HepG2 (cell line): ENCODE data around the gene FBRSL1. TPM values are rescaled to one million over a fixed set of nuclear protein-coding genes. Genes with fewer than 3 reads are reported as not detected.

Experiments
- ATAC-seq: fragments of 200-7000 bp; cut with Tn5 transposase; 3 replicates; pipeline ENCODE4 v1.9.1; 2020; ENCODE audit warnings: mild to moderate bottlenecking, moderate library complexity
- BruUV-seq: library from RNA; stranded (reverse); fragments of 400-500 nt; replicated peaks from 2 replicates; lab custom pipeline; 2021; lab: Mats Ljungman, UMichigan
- CTCF ChIA-PET: fragments of 300-600 bp; formaldehyde crosslinking; extraction: SDS; loops from one replicate; lab custom pipeline; 2021; ENCODE audit warnings: low total read pairs, inconsistent platforms, low intra/inter-chr PET ratio; lab: Yijun Ruan, JAX
- POLR2A ChIA-PET: fragments of 350-600 bp; sonication (Branson Sonifier 250); formaldehyde crosslinking; loops from one replicate; lab custom pipeline; 2020; ENCODE audit warnings: antibody characterized with exemption, inconsistent platforms; lab: Yijun Ruan, JAX
- DNase-seq: peaks from one replicate; pipeline ENCODE4 v3.0.0-alpha.2; 2015; ENCODE audit warnings: low spot score
- FAIRE-seq: peaks from 3 replicates; lab custom pipeline; 2011; peaks lifted over from hg19 to GRCh38; lab: Jason Lieb, UNC
- H2AFZ ChIP-seq: one replicate; pipeline ENCODE4 v1.6.1; 2011; ENCODE audit warnings: low read length, inconsistent platforms
- H3K27ac ChIP-seq: fragments of 300-600 bp; 3 replicates; pipeline ENCODE4 v1.8.0; 2011; ENCODE audit warnings: mixed run types, mild to moderate bottlenecking, mixed read lengths, low read length, inconsistent platforms; ENCODE audit not compliant: insufficient read depth; ENCODE audit errors: extremely low read length
- H3K27me3 ChIP-seq, 2 experiments: fragments of 200-600 bp in 1 of 2; 2 replicates in 1 of 2; 3 replicates in 1 of 2; pipeline versions ENCODE4 v1.6.0 to v1.8.0; 2011; ENCODE audit warnings: low read length in 2 of 2, mild to moderate bottlenecking in 2 of 2, moderate library complexity in 2 of 2, inconsistent platforms in 1 of 2; ENCODE audit not compliant: insufficient read depth in 2 of 2, control insufficient read depth in 1 of 2
- H3K36me3 ChIP-seq, 2 experiments: fragments of 200-600 bp in 1 of 2; replicated peaks in 1 of 2; 2 replicates in 1 of 2; 3 replicates in 1 of 2; pipeline versions ENCODE4 v1.5.1 to v1.8.0; 2011; ENCODE audit warnings: low read length in 2 of 2, inconsistent platforms in 1 of 2; ENCODE audit not compliant: insufficient read depth in 2 of 2, control insufficient read depth in 1 of 2
- H3K4me1 ChIP-seq: 2 replicates; pipeline ENCODE4 v1.5.1; 2012; ENCODE audit warnings: low read length, inconsistent platforms; ENCODE audit not compliant: insufficient read depth
- H3K4me2 ChIP-seq: 2 replicates; pipeline ENCODE4 v1.6.0; 2011; ENCODE audit warnings: low read depth, low read length, inconsistent platforms
- H3K4me3 ChIP-seq, 3 experiments: fragments of 200-600 bp in 1 of 3; sonication (generic), shearing (Covaris generic) in 1 of 3; replicated peaks in 1 of 3; 2 replicates each; pipeline ENCODE4 v1.5.1; 2011 to 2016; ENCODE audit warnings: low read length in 3 of 3, inconsistent platforms in 2 of 3, low read depth in 2 of 3, mild to moderate bottlenecking in 2 of 3, control low read depth in 1 of 3, mixed read lengths in 1 of 3; ENCODE audit not compliant: insufficient read depth in 1 of 3
- H3K79me2 ChIP-seq: one replicate; pipeline ENCODE4 v1.6.1; 2011; ENCODE audit warnings: low read length, inconsistent platforms; ENCODE audit not compliant: insufficient read depth
- H3K9ac ChIP-seq: 2 replicates; pipeline ENCODE4 v1.6.0; 2011; ENCODE audit warnings: mild to moderate bottlenecking, low read depth, low read length, inconsistent platforms; ENCODE audit not compliant: insufficient read depth
- H3K9me3 ChIP-seq: 2 replicates; pipeline ENCODE4 v1.5.1; 2012; ENCODE audit warnings: mild to moderate bottlenecking, low read length
- H4K20me1 ChIP-seq: 2 replicates; pipeline ENCODE4 v1.6.0; 2011; ENCODE audit warnings: inconsistent platforms, mild to moderate bottlenecking, low read length, moderate library complexity; ENCODE audit not compliant: insufficient read depth
- DNMT3B ChIP-seq: conservative IDR thresholded peaks from 2 replicates; pipeline ENCODE4 v1.6.1; 2016; ENCODE audit warnings: missing biosample characterization, control low read depth
- ESRRA ChIP-seq: sonication (generic); formaldehyde crosslinking; IDR thresholded peaks from 2 replicates; pipeline ENCODE4 v1.5.1; 2020; ENCODE audit warnings: mild to moderate bottlenecking, low read depth, missing genetic modification reagents
- FIP1L1 ChIP-seq: fragments of 200-400 bp; formaldehyde crosslinking; IDR thresholded peaks from 2 replicates; pipeline ENCODE4 v1.6.1; 2018; ENCODE audit warnings: low read depth, mild to moderate bottlenecking, low read length, moderate library complexity, borderline replicate concordance; ENCODE audit not compliant: insufficient read depth
- HNRNPL ChIP-seq: fragments of 200-400 bp; formaldehyde crosslinking; IDR thresholded peaks from 2 replicates; pipeline ENCODE4 v1.6.1; 2017; ENCODE audit warnings: mild to moderate bottlenecking, low read depth, low read length
- NR1H2 ChIP-seq: sonication (generic); formaldehyde crosslinking; IDR thresholded peaks from 2 replicates; pipeline ENCODE4 v1.8.1; 2022; ENCODE audit warnings: low read depth, missing genetic modification reagents, borderline replicate concordance
- RCOR2 ChIP-seq: IDR thresholded peaks from 2 replicates; pipeline ENCODE4 v1.6.1; 2016; ENCODE audit warnings: missing biosample characterization, missing genetic modification reagents
- TSC22D2 ChIP-seq: sonication (generic); formaldehyde crosslinking; IDR thresholded peaks from 2 replicates; pipeline ENCODE4 v1.5.1; 2020; ENCODE audit warnings: missing genetic modification reagents, mild to moderate bottlenecking, borderline replicate concordance
- XRCC5 ChIP-seq: fragments of 200-400 bp; formaldehyde crosslinking; optimal IDR thresholded peaks from 2 replicates; pipeline ENCODE3; 2017; ENCODE audit warnings: mild to moderate bottlenecking, low read length
- ZBTB42 ChIP-seq: sonication (generic); formaldehyde crosslinking; IDR thresholded peaks from 2 replicates; pipeline ENCODE4 v1.5.0; 2020; ENCODE audit warnings: mild to moderate bottlenecking, missing genetic modification reagents
- WGBS: methylation state at CpG from one replicate; pipeline ENCODE4 v1.1.6; 2017; ENCODE audit warnings: low lambda C conversion rate; 5-methylcytosine and 5-hydroxymethylcytosine counted together
- in situ Hi-C: cut with HindIII; loops from 2 replicates; pipeline ENCODE4 v1.10.0; 2017; ENCODE audit warnings: low pct_unique_long_range_greater_than_20kb; ENCODE audit not compliant: extremely low pct_ligation_motif_present
- intact Hi-C: fragments of 100-400 bp; cut with micrococcal nuclease; formaldehyde crosslinking; loops from one replicate; pipeline ENCODE4 v1.10.0; 2022; ENCODE audit not compliant: unreplicated experiment
- polyA plus RNA-seq, 8 experiments: library from polyadenylated mRNA; depleted of rRNA in 3 of 8; stranded (reverse) in 7 of 8; unstranded in 1 of 8; fragments of >200 nt; fragmentation: Illumina TruSeq in 4 of 8; extraction: Trizol in 4 of 8; gene quantifications; 2 replicates each; pipeline versions ENCODE4 v1.2.1 to v1.2.3, GENCODE V29; 2011 to 2016; ENCODE audit warnings: low read depth in 4 of 8, missing spikeins in 1 of 8, mixed read lengths in 1 of 8; ENCODE audit not compliant: insufficient read depth in 1 of 8
- total RNA-seq, 5 experiments: library from RNA; depleted of rRNA; stranded (reverse); fragments of >200 nt; fragmentation: Illumina TruSeq; extraction: Trizol; gene quantifications; 2 replicates each; pipeline ENCODE4 v1.2.3, GENCODE V29; 2016; ENCODE audit warnings: low read depth in 1 of 5
- TF ChIP-seq, protein P1 (sequence below): fragments of 450-650 bp; IDR thresholded peaks from 2 replicates; pipeline ENCODE4 v1.6.1; 2016
- TF ChIP-seq, protein P2 (sequence below): sonication (generic); formaldehyde crosslinking; IDR thresholded peaks from 2 replicates; pipeline ENCODE4 v1.8.0; 2022; ENCODE audit warnings: mild to moderate bottlenecking, missing genetic modification reagents, moderate library complexity
- TF ChIP-seq, protein P3 (sequence below): sonication (generic); formaldehyde crosslinking; IDR thresholded peaks from 2 replicates; pipeline ENCODE4 v1.5.1; 2020; ENCODE audit warnings: missing genetic modification reagents, mild to moderate bottlenecking, borderline replicate concordance

The FBRSL1 gene
- total and polyA plus RNA-seq, 2 of the 13 experiments (the other 11 are each of a cell fraction or from before 2014, with no cell fraction given): 3.6 to 7.9 TPM

GRCh38 chr12:132541996-132542395, 52.0 kb downstream of the FBRSL1 start:
- no peak overlapping the region for H3K4me3 ChIP-seq
- H3K27me3 ChIP-seq: no peaks in the 10 kb centered on the region
- POLR2A ChIA-PET: no interaction called here
- H3K79me2 ChIP-seq: no peaks in the 10 kb centered on the region
- WGBS: 99% methylated on average over 13 of the region's 20 CpGs
- FAIRE-seq (no peak), ATAC-seq (no peak), DNase-seq (no peak)
- H4K20me1 ChIP-seq: peaks cover 14% of the 10 kb centered on the region; the same call in 1 of the 2 replicates
- no peak overlapping the region for H3K9ac ChIP-seq
- H2AFZ ChIP-seq: no peak overlapping the region
- H3K4me1 ChIP-seq: no peaks in the 10 kb centered on the region
- intact Hi-C loops (no loop called here), in situ Hi-C loops (no loop called here)
- H3K27ac ChIP-seq: no peak overlapping the region
- no peaks in the 10 kb centered on the region for H3K9me3 ChIP-seq
- no peaks in the 10 kb centered on the region for H3K36me3 ChIP-seq
- no TSS peak for BruUV-seq
- CTCF ChIA-PET: no interaction called here
- TF ChIP-seq, protein P1, sequence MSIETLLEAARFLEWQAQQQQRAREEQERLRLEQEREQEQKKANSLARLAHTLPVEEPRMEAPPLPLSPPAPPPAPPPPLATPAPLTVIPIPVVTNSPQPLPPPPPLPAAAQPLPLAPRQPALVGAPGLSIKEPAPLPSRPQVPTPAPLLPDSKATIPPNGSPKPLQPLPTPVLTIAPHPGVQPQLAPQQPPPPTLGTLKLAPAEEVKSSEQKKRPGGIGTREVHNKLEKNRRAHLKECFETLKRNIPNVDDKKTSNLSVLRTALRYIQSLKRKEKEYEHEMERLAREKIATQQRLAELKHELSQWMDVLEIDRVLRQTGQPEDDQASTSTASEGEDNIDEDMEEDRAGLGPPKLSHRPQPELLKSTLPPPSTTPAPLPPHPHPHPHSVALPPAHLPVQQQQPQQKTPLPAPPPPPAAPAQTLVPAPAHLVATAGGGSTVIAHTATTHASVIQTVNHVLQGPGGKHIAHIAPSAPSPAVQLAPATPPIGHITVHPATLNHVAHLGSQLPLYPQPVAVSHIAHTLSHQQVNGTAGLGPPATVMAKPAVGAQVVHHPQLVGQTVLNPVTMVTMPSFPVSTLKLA: peak; percentile 84
- TF ChIP-seq, protein P2, sequence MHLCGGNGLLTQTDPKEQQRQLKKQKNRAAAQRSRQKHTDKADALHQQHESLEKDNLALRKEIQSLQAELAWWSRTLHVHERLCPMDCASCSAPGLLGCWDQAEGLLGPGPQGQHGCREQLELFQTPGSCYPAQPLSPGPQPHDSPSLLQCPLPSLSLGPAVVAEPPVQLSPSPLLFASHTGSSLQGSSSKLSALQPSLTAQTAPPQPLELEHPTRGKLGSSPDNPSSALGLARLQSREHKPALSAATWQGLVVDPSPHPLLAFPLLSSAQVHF (CRISPR knock-in tag): no peak
- 0 out of 2 replicates have a peak, but pooled peaks have one; percentile 18 for TF ChIP-seq HNRNPL
- H3K4me2 ChIP-seq: no peak overlapping the region

DNA sequence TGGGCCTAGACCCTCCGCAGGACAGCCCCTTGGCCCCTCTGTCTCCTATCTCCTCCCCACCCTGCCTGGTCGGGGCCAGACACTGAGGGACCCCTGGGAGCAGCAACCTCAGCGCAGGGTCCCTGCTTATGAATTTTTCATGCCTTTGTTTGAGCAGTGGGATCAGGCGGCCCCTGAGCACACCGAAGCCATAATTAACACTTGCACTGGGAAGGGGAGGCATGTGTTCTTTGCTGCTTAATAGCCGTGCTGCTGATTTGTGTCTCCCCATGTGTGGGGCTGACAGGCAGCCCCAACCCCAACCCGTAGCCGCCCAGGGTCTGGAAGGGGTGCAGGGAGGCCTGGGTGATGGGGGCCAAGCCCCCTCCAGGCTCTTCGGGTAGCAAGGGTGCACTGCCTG, 52.7 kb downstream of the FBRSL1 start:
- H4K20me1 ChIP-seq: peaks cover 11% of the 10 kb centered on the region; the same call in 1 of the 2 replicates
- no peak for ATAC-seq
- H3K4me1 ChIP-seq: no peaks in the 10 kb centered on the region
- H3K36me3 ChIP-seq: no peaks in the 10 kb centered on the region
- H3K4me2 ChIP-seq: no peak overlapping the region
- no peak for DNase-seq
- no peak overlapping the region for H2AFZ ChIP-seq
- no TSS peak for BruUV-seq
- H3K4me3 ChIP-seq: no peak overlapping the region
- H3K27ac ChIP-seq: no peak overlapping the region
- H3K27me3 ChIP-seq: no peaks in the 10 kb centered on the region
- H3K9me3 ChIP-seq: no peaks in the 10 kb centered on the region
- 100% methylated on average over 4 of the region's 9 CpGs for WGBS
- ChIA-PET CTCF (no interaction called here), POLR2A (no interaction called here)
- H3K79me2 ChIP-seq: no peaks in the 10 kb centered on the region
- intact Hi-C loops (no loop called here), in situ Hi-C loops (no loop called here)
- no peak overlapping the region for H3K9ac ChIP-seq
- TF ChIP-seq RCOR2 (CRISPR knock-in tag) (no peak), XRCC5 (no peak), FIP1L1 (no peak), ZBTB42 (CRISPR knock-in tag) (no peak), ESRRA (CRISPR knock-in tag) (no peak), TSC22D2 (CRISPR knock-in tag) (no peak), NR1H2 (CRISPR knock-in tag) (no peak), DNMT3B (CRISPR knock-in tag) (no peak)
- TF ChIP-seq, protein P3, sequence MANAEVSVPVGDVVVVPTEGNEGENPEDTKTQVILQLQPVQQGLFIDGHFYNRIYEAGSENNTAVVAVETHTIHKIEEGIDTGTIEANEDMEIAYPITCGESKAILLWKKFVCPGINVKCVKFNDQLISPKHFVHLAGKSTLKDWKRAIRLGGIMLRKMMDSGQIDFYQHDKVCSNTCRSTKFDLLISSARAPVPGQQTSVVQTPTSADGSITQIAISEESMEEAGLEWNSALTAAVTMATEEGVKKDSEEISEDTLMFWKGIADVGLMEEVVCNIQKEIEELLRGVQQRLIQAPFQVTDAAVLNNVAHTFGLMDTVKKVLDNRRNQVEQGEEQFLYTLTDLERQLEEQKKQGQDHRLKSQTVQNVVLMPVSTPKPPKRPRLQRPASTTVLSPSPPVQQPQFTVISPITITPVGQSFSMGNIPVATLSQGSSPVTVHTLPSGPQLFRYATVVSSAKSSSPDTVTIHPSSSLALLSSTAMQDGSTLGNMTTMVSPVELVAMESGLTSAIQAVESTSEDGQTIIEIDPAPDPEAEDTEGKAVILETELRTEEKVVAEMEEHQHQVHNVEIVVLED: no peak
- no peak for FAIRE-seq
